Activated CD8-positive, alpha-beta memory T cell treated with anti-CD3 and anti-CD28 coated beads, Interleukin-2, amount 50 U/mL, for 48 hours (primary cell): ENCODE data around the gene IGFLR1.

Experiments used
- DNase-seq: peaks from one replicate; pipeline ENCODE4 v3.0.0-alpha.2; 2020

Gene IGFLR1

GRCh38 chr19:35742121-35742724 is at the start of gene IGFLR1:
IGFLR1 (minus strand) TSS chr19:35742452; CDS start chr19:35741180, 1,272 bp downstream.
- DNase-seq, result peak; percentile 82

- no peak for DNase-seq
Observed at GRCh38 chr19:35791814-35792279, 49.6 kb upstream of the IGFLR1 start.

- no peak for DNase-seq
Observed at GRCh38 chr19:35790981-35791813, 48.9 kb upstream of the IGFLR1 start.

- no peak for DNase-seq
Observed at GRCh38 chr19:35789978-35790944, 48.0 kb upstream of the IGFLR1 start.

- no peak for DNase-seq
Observed at GRCh38 chr19:35789195-35789977, 47.1 kb upstream of the IGFLR1 start.

- DNase-seq, result no peak
Observed at GRCh38 chr19:35788205-35788960, 46.1 kb upstream of the IGFLR1 start.

- DNase-seq, result no peak
Observed at GRCh38 chr19:35787227-35787799, 45.1 kb upstream of the IGFLR1 start.

GRCh38 chr19:35786299-35787160 is 44.3 kb upstream of the IGFLR1 start:
- no peak for DNase-seq

- DNase-seq, result no peak
Observed at GRCh38 chr19:35785339-35785627, 43.0 kb upstream of the IGFLR1 start.

GRCh38 chr19:35784503-35785338 is 42.5 kb upstream of the IGFLR1 start:
- no peak for DNase-seq

- no peak for DNase-seq
Observed at GRCh38 chr19:35783469-35784434, 41.5 kb upstream of the IGFLR1 start.

- no peak for DNase-seq
Observed at GRCh38 chr19:35782589-35782988, 40.3 kb upstream of the IGFLR1 start.

GRCh38 chr19:35781650-35782049 is 39.4 kb upstream of the IGFLR1 start:
- no peak for DNase-seq

- no peak for DNase-seq
Observed at GRCh38 chr19:35780717-35781116, 38.5 kb upstream of the IGFLR1 start.

- no peak for DNase-seq
Observed at GRCh38 chr19:35780058-35780457, 37.8 kb upstream of the IGFLR1 start.

GRCh38 chr19:35779033-35779432 is 36.8 kb upstream of the IGFLR1 start:
- no peak for DNase-seq

- DNase-seq, result no peak
Observed at GRCh38 chr19:35777961-35778360, 35.7 kb upstream of the IGFLR1 start.
